Suprapubic skin (tissue), 4 donors: ENCODE results near the gene B9D2. TPM values are rescaled to one million over a fixed set of nuclear protein-coding genes. Genes with fewer than 3 reads are reported as not detected.
A peak's percentile ranks its signal among the peaks of the same experiment; 100 is the strongest.

ENCODE experiments used
- DNase-seq, 2 donors: peaks; one replicate each; pipeline ENCODE4 v3.0.0-alpha.2; 2019; ENCODE audit warnings: low spot score in 2 of 2
- H3K27ac ChIP-seq: fragments of 200-600 bp; sonication (generic); one replicate; pipeline ENCODE4 v1.5.1; 2019
- H3K27me3 ChIP-seq: fragments of 200-600 bp; sonication (generic); one replicate; pipeline ENCODE4 v1.5.1; 2019
- H3K36me3 ChIP-seq: fragments of 200-600 bp; sonication (generic); one replicate; pipeline ENCODE4 v1.5.1; 2019
- H3K4me1 ChIP-seq: fragments of 200-600 bp; sonication (generic); one replicate; pipeline ENCODE4 v1.5.1; 2019
- H3K4me3 ChIP-seq: fragments of 200-600 bp; sonication (generic); one replicate; pipeline ENCODE4 v1.5.1; 2019; ENCODE audit warnings: mild to moderate bottlenecking
- H3K9me3 ChIP-seq: fragments of 200-600 bp; sonication (generic); one replicate; pipeline ENCODE4 v1.5.1; 2019
- EP300 ChIP-seq: sonication (generic); formaldehyde crosslinking; IDR thresholded peaks from one replicate; pipeline ENCODE4 v1.6.1; 2017; ENCODE audit warnings: antibody characterized with exemption
- POLR2A ChIP-seq, 2 donors: fragments of 450-650 bp; IDR thresholded peaks; one replicate each; pipeline ENCODE4 v1.6.1; 2017; ENCODE audit warnings: antibody characterized with exemption in 2 of 2, mild to moderate bottlenecking in 2 of 2, moderate library complexity in 2 of 2
- POLR2AphosphoS5 ChIP-seq, 3 donors: sonication (generic); formaldehyde crosslinking; IDR thresholded peaks; one replicate each; pipeline ENCODE4 v1.6.1; 2017; ENCODE audit warnings: antibody characterized with exemption in 3 of 3
- WGBS: methylation state at CpG from one replicate; pipeline ENCODE4 v1.1.5; 2018; 5-methylcytosine and 5-hydroxymethylcytosine counted together
- total RNA-seq, 4 donors: library from RNA; depleted of rRNA; stranded (reverse); fragments of >200 nt; gene quantifications; one replicate each; pipeline ENCODE4 v1.1.0, GENCODE V29; 2016
- TF ChIP-seq, protein P1 (sequence below), 2 donors: fragments of 200-600 bp in 1 of 2; fragments of 450-650 bp in 1 of 2; sonication (generic) in 1 of 2; IDR thresholded peaks; one replicate each; pipeline ENCODE4 v1.5.1; 2016 to 2019; ENCODE audit warnings: antibody characterized with exemption in 2 of 2, mild to moderate bottlenecking in 1 of 2, moderate library complexity in 1 of 2

The B9D2 gene
- total RNA-seq, 4 donors from 2014 or later, result 2.8 to 9.3 (median 4.8) TPM

DNA sequence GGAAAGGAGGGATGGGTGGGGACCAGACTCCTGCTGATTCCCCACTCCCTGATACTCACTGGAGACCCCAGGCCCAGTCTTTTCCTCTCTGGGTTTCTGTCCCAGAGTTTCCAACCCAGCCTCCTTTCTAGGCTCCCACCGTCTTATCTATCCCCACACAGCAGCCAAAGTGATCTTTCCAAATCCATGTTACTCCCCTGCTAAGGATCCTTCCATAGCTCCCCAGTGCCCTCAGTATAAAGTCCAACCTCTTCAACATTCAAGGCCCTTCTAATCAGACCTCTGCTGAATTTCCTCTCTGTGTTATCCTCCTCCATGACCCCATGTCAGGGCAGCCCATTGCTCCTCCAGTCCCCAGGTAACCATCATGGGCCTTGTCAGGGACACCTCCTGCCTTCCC is 8.9 kb downstream of the B9D2 start:
- Histone ChIP-seq H3K9me3 (no peaks in the 10 kb centered on the region), H3K27ac (no peak overlapping the region), H3K36me3 (no peaks in the 10 kb centered on the region), H3K4me1 (peaks cover 59% of the 10 kb centered on the region), H3K27me3 (no peaks in the 10 kb centered on the region), H3K4me3 (no peak overlapping the region)
- 95% methylated on average over 1 of the region's 1 CpG for WGBS
- TF ChIP-seq POLR2A (IDR thresholded peaks at IDR 0.05), result no peak
- no peak for TF ChIP-seq POLR2AphosphoS5 (IDR thresholded peaks at IDR 0.05)
- TF ChIP-seq, protein P1, sequence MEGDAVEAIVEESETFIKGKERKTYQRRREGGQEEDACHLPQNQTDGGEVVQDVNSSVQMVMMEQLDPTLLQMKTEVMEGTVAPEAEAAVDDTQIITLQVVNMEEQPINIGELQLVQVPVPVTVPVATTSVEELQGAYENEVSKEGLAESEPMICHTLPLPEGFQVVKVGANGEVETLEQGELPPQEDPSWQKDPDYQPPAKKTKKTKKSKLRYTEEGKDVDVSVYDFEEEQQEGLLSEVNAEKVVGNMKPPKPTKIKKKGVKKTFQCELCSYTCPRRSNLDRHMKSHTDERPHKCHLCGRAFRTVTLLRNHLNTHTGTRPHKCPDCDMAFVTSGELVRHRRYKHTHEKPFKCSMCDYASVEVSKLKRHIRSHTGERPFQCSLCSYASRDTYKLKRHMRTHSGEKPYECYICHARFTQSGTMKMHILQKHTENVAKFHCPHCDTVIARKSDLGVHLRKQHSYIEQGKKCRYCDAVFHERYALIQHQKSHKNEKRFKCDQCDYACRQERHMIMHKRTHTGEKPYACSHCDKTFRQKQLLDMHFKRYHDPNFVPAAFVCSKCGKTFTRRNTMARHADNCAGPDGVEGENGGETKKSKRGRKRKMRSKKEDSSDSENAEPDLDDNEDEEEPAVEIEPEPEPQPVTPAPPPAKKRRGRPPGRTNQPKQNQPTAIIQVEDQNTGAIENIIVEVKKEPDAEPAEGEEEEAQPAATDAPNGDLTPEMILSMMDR (IDR thresholded peaks at IDR 0.05), result no peak
- TF ChIP-seq EP300, result no peak
- DNase-seq, result no peak

DNA sequence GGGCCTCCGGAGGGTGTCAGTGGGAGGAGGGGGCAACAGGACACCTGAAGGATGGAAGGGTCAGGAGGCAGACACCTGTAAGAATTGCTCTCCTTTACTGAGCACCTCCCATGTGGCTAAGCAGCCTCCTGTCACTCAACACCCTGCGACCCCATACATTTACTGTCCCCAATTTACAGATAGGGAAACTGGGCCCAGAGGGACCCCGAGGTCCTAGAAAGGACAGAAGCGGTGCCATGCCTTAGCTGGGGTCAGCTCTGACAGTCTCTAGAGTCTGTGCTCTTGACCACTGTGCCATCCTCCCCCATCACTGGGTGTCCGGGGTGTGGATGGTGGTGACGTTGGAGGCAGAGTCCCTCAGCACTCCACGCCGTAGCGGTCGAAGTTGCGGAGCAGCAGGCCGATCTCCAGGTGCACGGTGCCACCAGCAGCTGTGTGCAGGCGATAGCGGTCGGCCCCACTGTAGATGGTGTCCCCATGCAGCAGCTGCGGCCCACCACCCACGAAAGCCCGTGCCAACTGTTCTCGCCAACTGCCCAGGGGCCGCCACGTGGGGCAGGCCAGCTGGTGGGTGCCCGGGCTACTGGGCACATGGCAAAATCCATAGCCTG is 9.5 kb downstream of the B9D2 start:
- Histone ChIP-seq H3K9me3 (no peaks in the 10 kb centered on the region), H3K36me3 (no peaks in the 10 kb centered on the region), H3K27ac (peak overlapping the region; percentile 77), H3K4me1 (peaks cover 65% of the 10 kb centered on the region), H3K4me3 (peak overlapping the region; percentile 69), H3K27me3 (no peaks in the 10 kb centered on the region)
- TF ChIP-seq, protein P1 (IDR thresholded peaks at IDR 0.05), result no peak
- TF ChIP-seq POLR2AphosphoS5 (IDR thresholded peaks at IDR 0.05) (no peak), EP300 (no peak), POLR2A (IDR thresholded peaks at IDR 0.05) (no peak)
- DNase-seq, result no peak
- WGBS, result 89% methylated on average over 10 of the region's 23 CpGs

DNA sequence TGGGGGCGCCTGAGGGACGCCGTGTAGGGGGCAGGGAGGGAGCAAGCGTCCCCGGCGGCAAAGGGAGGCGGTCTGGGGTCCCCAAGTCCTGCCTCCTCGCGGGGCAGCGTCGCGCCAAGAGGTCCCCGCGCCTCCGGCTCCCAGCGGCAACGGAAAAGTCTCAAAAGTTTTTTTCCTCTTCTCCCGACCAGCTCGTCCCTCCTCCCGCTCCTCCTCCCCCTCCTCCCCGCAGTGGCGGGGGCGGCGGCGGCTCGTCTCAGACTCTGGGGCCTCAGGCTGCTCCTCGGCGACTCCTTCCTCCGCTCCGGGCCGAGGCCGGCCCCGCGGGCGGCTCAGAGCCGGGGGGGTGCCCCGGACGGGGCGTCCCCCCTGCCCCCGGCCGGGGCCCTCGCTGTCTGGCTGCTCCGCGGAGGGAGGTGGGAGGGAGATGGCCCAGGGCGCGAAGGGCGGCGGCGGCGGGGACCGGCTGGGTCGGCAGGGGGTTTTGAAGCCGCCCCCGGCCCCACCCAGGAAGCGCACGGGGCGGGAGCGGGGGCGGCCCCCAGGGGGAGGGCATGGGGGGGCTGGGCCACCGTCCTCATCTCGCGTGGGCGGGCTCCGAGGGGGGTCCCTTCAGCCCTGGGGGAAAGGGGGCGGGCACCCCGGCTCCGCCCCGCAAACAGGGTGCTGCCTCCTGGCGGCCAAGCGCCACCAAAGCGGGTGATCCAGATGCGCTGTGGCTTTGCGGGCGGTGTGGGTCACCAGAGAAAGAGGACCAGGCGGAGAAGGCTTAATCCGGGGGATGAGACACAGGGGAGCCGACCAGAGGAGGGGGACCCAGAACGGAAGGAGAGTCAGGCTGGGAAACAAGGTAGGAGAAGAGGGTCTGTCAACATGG is 10.2 kb downstream of the B9D2 start, which contains the start of gene TGFB1:
TGFB1 (minus strand) TSS at position 457 of the 877 bp plus-strand sequence. CDS start 878 bp downstream, outside the sequence.
- TF ChIP-seq POLR2A (IDR thresholded peaks at IDR 0.05) (no peak), POLR2AphosphoS5 (IDR thresholded peaks at IDR 0.05) (no peak)
- TF ChIP-seq, protein P1 (IDR thresholded peaks at IDR 0.05), result peak; percentile 72 to 95
- 2% methylated on average over 25 of the region's 78 CpGs for WGBS
- peak within 1 kb of the TSS; percentile 69 for H3K4me3 ChIP-seq
- peak within 1 kb of the TSS; percentile 77 for H3K27ac ChIP-seq
- peak; percentile 93 to 94 for DNase-seq
- no peaks in the 10 kb centered on the region for H3K27me3 ChIP-seq
- peaks cover 69% of the 10 kb centered on the region for H3K4me1 ChIP-seq
- H3K36me3 ChIP-seq, result no peaks in the 10 kb centered on the region
- H3K9me3 ChIP-seq, result no peaks in the 10 kb centered on the region

DNA sequence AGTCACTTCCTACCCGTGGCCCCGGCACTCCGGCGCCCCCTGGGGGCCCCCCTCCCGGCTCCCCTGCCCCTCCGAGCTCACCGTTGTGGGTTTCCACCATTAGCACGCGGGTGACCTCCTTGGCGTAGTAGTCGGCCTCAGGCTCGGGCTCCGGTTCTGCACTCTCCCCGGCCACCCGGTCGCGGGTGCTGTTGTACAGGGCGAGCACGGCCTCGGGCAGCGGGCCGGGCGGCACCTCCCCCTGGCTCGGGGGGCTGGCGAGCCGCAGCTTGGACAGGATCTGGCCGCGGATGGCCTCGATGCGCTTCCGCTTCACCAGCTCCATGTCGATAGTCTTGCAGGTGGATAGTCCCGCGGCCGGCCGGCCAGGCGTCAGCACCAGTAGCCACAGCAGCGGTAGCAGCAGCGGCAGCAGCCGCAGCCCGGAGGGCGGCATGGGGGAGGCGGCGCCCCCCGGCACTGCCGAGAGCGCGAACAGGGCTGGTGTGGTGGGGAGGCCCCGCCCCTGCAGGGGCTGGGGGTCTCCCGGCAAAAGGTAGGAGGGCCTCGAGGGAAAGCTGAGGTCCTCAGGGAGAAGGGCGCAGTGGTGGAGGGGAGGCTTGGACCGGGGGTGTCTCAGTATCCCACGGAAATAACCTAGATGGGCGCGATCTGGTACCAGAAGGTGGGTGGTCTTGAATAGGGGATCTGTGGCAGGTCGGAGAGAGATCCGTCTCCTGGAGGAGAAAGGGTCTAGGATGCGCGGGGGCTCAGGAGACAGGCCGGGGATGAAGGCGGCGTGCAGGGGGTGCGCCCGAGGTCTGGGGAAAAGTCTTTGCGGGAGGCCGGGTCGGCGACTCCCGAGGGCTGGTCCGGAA is 11.1 kb downstream of the B9D2 start:
- TF ChIP-seq, protein P1 (IDR thresholded peaks at IDR 0.05), result peak in 1 of 2 donors; percentile 29
- TF ChIP-seq POLR2AphosphoS5 (IDR thresholded peaks at IDR 0.05), result no peak
- H3K4me3 ChIP-seq, result peak overlapping the region; percentile 69
- peaks cover 3% of the 10 kb centered on the region for H3K36me3 ChIP-seq
- peaks cover 69% of the 10 kb centered on the region for H3K4me1 ChIP-seq
- DNase-seq, result peak in 1 of 2 donors; percentile 79
- no peaks in the 10 kb centered on the region for H3K9me3 ChIP-seq
- no peaks in the 10 kb centered on the region for H3K27me3 ChIP-seq
- H3K27ac ChIP-seq, result peak overlapping the region; percentile 77
- under 1% methylated on average over 38 of the region's 71 CpGs for WGBS
